Neural progenitor cell (in vitro differentiated cells): ENCODE measurements around the gene PNLDC1. TPM values are rescaled to one million over a fixed set of nuclear protein-coding genes. Genes with fewer than 3 reads are reported as not detected.
A peak's percentile ranks its signal among the peaks of the same experiment; 100 is the strongest.
"Not testable (repeated sequence)": the region's sequence is repeated elsewhere in the genome, so short reads cannot be mapped to it uniquely, and the experiment has no call there.

Experiments used
- DNase-seq: peaks from one replicate; pipeline ENCODE4 v3.0.0-alpha.2; 2016; ENCODE audit warnings: low spot score
- H2AFZ ChIP-seq: fragments of 200-600 bp; sonication (generic); replicated peaks from 2 replicates; pipeline ENCODE4 v1.6.1; 2016; ENCODE audit warnings: antibody characterized with exemption
- H3F3A ChIP-seq: fragments of 200-600 bp; sonication (generic); 2 replicates; pipeline ENCODE4 v1.6.1; 2016; ENCODE audit warnings: antibody characterized with exemption, low read depth
- H3K27ac ChIP-seq: fragments of 200-600 bp; sonication (generic); 2 replicates; pipeline ENCODE4 v1.5.1; 2016; ENCODE audit warnings: mild to moderate bottlenecking
- H3K27me3 ChIP-seq: fragments of 200-600 bp; sonication (generic); 2 replicates; pipeline ENCODE4 v1.6.1; 2016; ENCODE audit warnings: mild to moderate bottlenecking, moderate library complexity
- H3K36me3 ChIP-seq: fragments of 200-600 bp; sonication (generic); 2 replicates; pipeline ENCODE4 v1.5.1; 2016
- H3K4me1 ChIP-seq: fragments of 200-600 bp; sonication (generic); 2 replicates; pipeline ENCODE4 v1.6.1; 2016; ENCODE audit warnings: mixed run types
- H3K4me2 ChIP-seq: fragments of 200-600 bp; sonication (generic); 2 replicates; pipeline ENCODE4 v1.6.1; 2016
- H3K4me3 ChIP-seq: fragments of 200-600 bp; sonication (generic); 2 replicates; pipeline ENCODE4 v1.5.1; 2016
- H3K79me2 ChIP-seq: fragments of 200-600 bp; sonication (generic); 2 replicates; pipeline ENCODE4 v1.6.1; 2016; ENCODE audit warnings: low read depth
- H3K9ac ChIP-seq: fragments of 200-600 bp; sonication (generic); 2 replicates; pipeline ENCODE4 v1.6.1; 2016
- H3K9me3 ChIP-seq: fragments of 200-600 bp; sonication (generic); 2 replicates; pipeline ENCODE4 v1.5.1; 2016; ENCODE audit warnings: low read depth
- H4K20me1 ChIP-seq: fragments of 200-600 bp; sonication (generic); 2 replicates; pipeline ENCODE4 v1.6.1; 2016; ENCODE audit warnings: low read depth
- H3K27ac Mint-ChIP-seq: 3 replicates; pipeline ENCODE4 v1.8.0; 2021; ENCODE audit warnings: mixed read lengths
- H3K27me3 Mint-ChIP-seq: 2 replicates; pipeline ENCODE4 v1.8.0; 2022; ENCODE audit warnings: low read depth, mild to moderate bottlenecking, inconsistent platforms, moderate library complexity, mixed read lengths; ENCODE audit not compliant: insufficient read depth
- H3K36me3 Mint-ChIP-seq: 3 replicates; pipeline ENCODE4 v1.8.0; 2021; ENCODE audit warnings: mixed read lengths
- H3K4me1 Mint-ChIP-seq: 3 replicates; pipeline ENCODE4 v1.8.0; 2021; ENCODE audit warnings: mixed read lengths
- H3K4me3 Mint-ChIP-seq: 3 replicates; pipeline ENCODE4 v1.8.0; 2021; ENCODE audit warnings: mild to moderate bottlenecking, moderate library complexity, mixed read lengths
- H3K9me3 Mint-ChIP-seq: 3 replicates; pipeline ENCODE4 v1.8.0; 2020; ENCODE audit warnings: mixed read lengths
- CTCF ChIP-seq: fragments of 200-600 bp; sonication (generic); IDR thresholded peaks from 2 replicates; pipeline ENCODE4 v1.5.1; 2017; ENCODE audit warnings: antibody characterized with exemption, mild to moderate bottlenecking
- EZH2 ChIP-seq: fragments of 200-600 bp; sonication (generic); IDR thresholded peaks from 2 replicates; pipeline ENCODE4 v1.6.1; 2017; ENCODE audit warnings: antibody characterized with exemption, mild to moderate bottlenecking, moderate library complexity
- EZH2phosphoT487 ChIP-seq: fragments of 200-600 bp; sonication (generic); IDR thresholded peaks from 2 replicates; pipeline ENCODE4 v1.6.1; 2017; ENCODE audit warnings: antibody characterized with exemption
- total RNA-seq: library from RNA; depleted of rRNA; stranded (reverse); fragments of >200 nt; gene quantifications from 2 replicates; pipeline ENCODE4 v1.2.3, GENCODE V29; 2015; ENCODE audit warnings: low replicate concordance

PNLDC1 gene
- total RNA-seq, 1 donor from 2014 or later, result not detected

DNA sequence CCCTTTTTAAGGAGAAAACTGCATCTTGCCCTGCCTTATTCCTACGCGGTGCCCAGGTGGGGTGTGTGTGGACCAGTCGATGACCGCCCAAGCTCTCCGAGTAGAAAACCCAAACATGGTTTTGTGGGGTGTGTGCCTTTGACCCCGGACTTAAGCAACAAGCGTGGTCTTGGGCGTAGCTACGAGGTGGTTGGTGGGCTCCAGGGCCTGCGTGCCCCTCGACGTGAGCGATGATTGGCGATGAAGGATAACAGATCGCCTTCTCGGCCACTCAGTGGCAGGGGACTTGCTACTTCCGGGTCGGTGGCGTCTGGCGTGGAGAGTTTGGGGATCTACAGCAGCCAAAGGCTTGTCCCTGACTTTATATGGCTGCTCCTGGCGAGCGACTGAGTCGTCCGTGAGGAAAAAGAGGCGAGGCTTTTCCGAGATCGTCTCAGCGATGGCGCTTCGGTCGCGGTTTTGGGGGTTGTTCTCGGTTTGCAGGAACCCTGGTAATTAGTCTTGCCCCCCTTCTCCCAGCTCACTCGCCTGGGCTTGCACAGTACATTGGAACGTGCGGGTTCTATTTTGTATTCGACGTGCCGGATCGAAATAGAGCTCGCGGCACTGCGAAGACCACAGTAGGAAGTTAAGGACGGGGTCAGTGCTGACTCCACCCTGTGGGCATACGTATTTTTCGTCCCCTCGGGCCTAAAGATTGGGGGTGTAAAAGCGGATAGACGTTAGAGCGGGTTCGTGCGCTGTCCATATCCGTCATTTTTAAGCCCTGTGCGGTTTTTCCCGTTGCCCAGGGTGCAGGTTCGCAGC lies 9.7 kb upstream of the PNLDC1 start, which contains the start of gene MRPL18:
TSS of gene MRPL18 (plus strand) at position 319 of the 807 bp plus-strand sequence. CDS start at position 440, 121 bp downstream.
- Histone ChIP-seq H3F3A (peaks cover 13% of the 10 kb centered on the region), H3K9me3 (no peaks in the 10 kb centered on the region), H3K4me3 (peak within 1 kb of the TSS; percentile 99), H3K4me1 (peaks cover 22% of the 10 kb centered on the region), H3K27me3 (no peaks in the 10 kb centered on the region), H3K79me2 (peaks cover 85% of the 10 kb centered on the region), H3K36me3 (peaks cover 49% of the 10 kb centered on the region), H4K20me1 (peaks cover 44% of the 10 kb centered on the region), H2AFZ (peak within 1 kb of the TSS; percentile 83), H3K27ac (peak within 1 kb of the TSS; percentile 76), H3K9ac (peak within 1 kb of the TSS; percentile 97), H3K4me2 (peak within 1 kb of the TSS; percentile 99)
- Mint-ChIP-seq H3K27me3 (no peaks in the 10 kb centered on the region), H3K9me3 (no peaks in the 10 kb centered on the region), H3K4me1 (peaks cover 39% of the 10 kb centered on the region), H3K36me3 (peaks cover 33% of the 10 kb centered on the region), H3K4me3 (peak within 1 kb of the TSS; percentile 97), H3K27ac (peak within 1 kb of the TSS; percentile 98)
- TF ChIP-seq EZH2phosphoT487 (no peak), EZH2 (no peak), CTCF (no peak)
- peak; percentile 97 for DNase-seq

- Histone ChIP-seq H3K4me1 (peaks cover 22% of the 10 kb centered on the region), H3K4me3 (peak overlapping the region; percentile 99), H4K20me1 (peaks cover 39% of the 10 kb centered on the region), H3K27me3 (no peaks in the 10 kb centered on the region), H3F3A (peaks cover 9% of the 10 kb centered on the region), H3K27ac (no peak overlapping the region), H3K79me2 (peaks cover 78% of the 10 kb centered on the region), H3K9me3 (no peaks in the 10 kb centered on the region), H3K4me2 (peak overlapping the region; percentile 95), H2AFZ (peak overlapping the region; percentile 47), H3K36me3 (peaks cover 41% of the 10 kb centered on the region), H3K9ac (peak overlapping the region; percentile 83)
- Mint-ChIP-seq H3K4me3 (peak overlapping the region; percentile 97), H3K27ac (peak overlapping the region; percentile 22), H3K36me3 (peaks cover 29% of the 10 kb centered on the region), H3K9me3 (no peaks in the 10 kb centered on the region), H3K4me1 (peaks cover 39% of the 10 kb centered on the region), H3K27me3 (no peaks in the 10 kb centered on the region)
- TF ChIP-seq EZH2phosphoT487 (no peak), CTCF (no peak), EZH2 (no peak)
- DNase-seq, result peak; percentile 8
Measured at GRCh38 chr6:159790956-159791598, 9.0 kb upstream of the PNLDC1 start.

- not testable (repeated sequence) for H3F3A ChIP-seq, H3K9me3 Mint-ChIP-seq, H3K4me2 ChIP-seq, H3K27me3 ChIP-seq, H3K9ac ChIP-seq, H3K27me3 Mint-ChIP-seq, H3K4me3 ChIP-seq, H3K27ac Mint-ChIP-seq, H2AFZ ChIP-seq, DNase-seq, H3K27ac ChIP-seq, H3K9me3 ChIP-seq
- Mint-ChIP-seq H3K4me3 (peak overlapping the region; percentile 10), H3K4me1 (peaks cover 21% of the 10 kb centered on the region), H3K36me3 (peaks cover 28% of the 10 kb centered on the region)
- Histone ChIP-seq H3K79me2 (peaks cover 44% of the 10 kb centered on the region), H3K36me3 (peaks cover 20% of the 10 kb centered on the region), H3K4me1 (peaks cover 11% of the 10 kb centered on the region), H4K20me1 (peaks cover 13% of the 10 kb centered on the region)
Measured at GRCh38 chr6:159794976-159795375, 5.1 kb upstream of the PNLDC1 start.
